ENCODE measurements around the gene SLC22A5. TPM values are rescaled to one million over a fixed set of nuclear protein-coding genes. Genes with fewer than 3 reads are reported as not detected.

Gene SLC22A5
- total RNA-seq, 1 donor = 2.2 TPM

Other genes with a start within 250 kb of the SLC22A5 start
- 0.31 TPM for gene P4HA2, start 141.9 kb upstream of the SLC22A5 start, total RNA-seq
- gene PDLIM4, start 112.0 kb upstream of the SLC22A5 start, total RNA-seq = not detected
- gene SLC22A4, start 75.3 kb upstream of the SLC22A5 start, total RNA-seq = 2.2 TPM
- 655 TPM for gene IRF1, start 121.1 kb downstream of the SLC22A5 start, total RNA-seq
- gene IL5, start 173.8 kb downstream of the SLC22A5 start, total RNA-seq = not detected
- 17.0 TPM for gene RAD50, start 187.3 kb downstream of the SLC22A5 start, total RNA-seq